Natural killer cell (primary cell): Measurements from ENCODE around the gene TPP1. TPM values are rescaled to one million over a fixed set of nuclear protein-coding genes. Genes with fewer than 3 reads are reported as not detected.

Experiments
- ATAC-seq, 3 donors: fragments of 150-1000 bp in 2 of 3; fragments of 200-7000 bp in 1 of 3; cut with Tn5 transposase; 1 replicate in 1 of 3; 2 replicates in 2 of 3; pipeline ENCODE4 v1.10.0; 2021; ENCODE audit warnings: mild to moderate bottlenecking in 2 of 3, moderate library complexity in 2 of 3
- DNase-seq, 2 donors: peaks; one replicate each; pipeline versions ENCODE4 v3.0.0 to v3.0.0-alpha.2; 2013 to 2021; ENCODE audit warnings: mixed read lengths in 1 of 2
- H3K27ac ChIP-seq: one replicate; pipeline ENCODE4 v1.5.1; 2013; ENCODE audit warnings: mild to moderate bottlenecking, low read length
- H3K27me3 ChIP-seq: one replicate; pipeline ENCODE4 v1.6.1; 2013; ENCODE audit warnings: low read length; ENCODE audit not compliant: control insufficient read depth, insufficient read depth
- H3K36me3 ChIP-seq: one replicate; pipeline ENCODE4 v1.6.1; 2013; ENCODE audit warnings: low read length; ENCODE audit not compliant: control insufficient read depth, insufficient read depth
- H3K4me1 ChIP-seq: one replicate; pipeline ENCODE4 v1.6.1; 2013; ENCODE audit warnings: low read length; ENCODE audit not compliant: control insufficient read depth, insufficient read depth
- H3K4me3 ChIP-seq: one replicate; pipeline ENCODE4 v1.5.1; 2013; ENCODE audit warnings: low read length
- H3K9me3 ChIP-seq: one replicate; pipeline ENCODE4 v1.6.1; 2013; ENCODE audit warnings: low read length; ENCODE audit not compliant: control insufficient read depth, insufficient read depth
- H3K27ac Mint-ChIP-seq, 2 donors: one replicate each; pipeline ENCODE4 v1.8.0; 2022; ENCODE audit warnings: mild to moderate bottlenecking in 2 of 2, mixed read lengths in 2 of 2, moderate library complexity in 1 of 2
- H3K27me3 Mint-ChIP-seq, 2 donors: one replicate each; pipeline ENCODE4 v1.8.0; 2022; ENCODE audit warnings: low read depth in 2 of 2, mixed read lengths in 2 of 2
- H3K36me3 Mint-ChIP-seq: one replicate; pipeline ENCODE4 v1.8.0; 2022; ENCODE audit warnings: mixed read lengths
- H3K4me1 Mint-ChIP-seq, 2 donors: one replicate each; pipeline ENCODE4 v1.8.0; 2022; ENCODE audit warnings: mixed read lengths in 2 of 2
- H3K4me3 Mint-ChIP-seq: one replicate; pipeline ENCODE4 v1.8.0; 2022; ENCODE audit warnings: mild to moderate bottlenecking, moderate library complexity, mixed read lengths
- H3K9me3 Mint-ChIP-seq, 2 donors: one replicate each; pipeline ENCODE4 v1.8.0; 2022; ENCODE audit warnings: mixed read lengths in 2 of 2
- CTCF ChIP-seq: fragments of 200-600 bp; IDR thresholded peaks from one replicate; pipeline ENCODE4 v1.8.0; 2022; ENCODE audit warnings: antibody characterized with exemption
- WGBS: methylation state at CpG from one replicate; pipeline ENCODE4 v1.1.7; 2013; ENCODE audit warnings: missing lambda C conversion rate; ENCODE audit not compliant: insufficient coverage; 5-methylcytosine and 5-hydroxymethylcytosine counted together
- intact Hi-C: fragments of 100-400 bp; cut with micrococcal nuclease; formaldehyde crosslinking; loops from one replicate; pipeline ENCODE4 v1.14.2; 2022
- total RNA-seq, 4 donors: library from RNA; stranded (reverse); fragments of 120-200 nt in 1 of 4; gene quantifications; one replicate each; pipeline versions ENCODE4 v1.2.3 to v1.2.4, GENCODE V29; 2013 to 2022

Gene TPP1
- total RNA-seq, 3 donors from 2014 or later (not counting 1 experiment from before 2014, with no cell fraction given) = 123 to 135 (median 131) TPM

DNA sequence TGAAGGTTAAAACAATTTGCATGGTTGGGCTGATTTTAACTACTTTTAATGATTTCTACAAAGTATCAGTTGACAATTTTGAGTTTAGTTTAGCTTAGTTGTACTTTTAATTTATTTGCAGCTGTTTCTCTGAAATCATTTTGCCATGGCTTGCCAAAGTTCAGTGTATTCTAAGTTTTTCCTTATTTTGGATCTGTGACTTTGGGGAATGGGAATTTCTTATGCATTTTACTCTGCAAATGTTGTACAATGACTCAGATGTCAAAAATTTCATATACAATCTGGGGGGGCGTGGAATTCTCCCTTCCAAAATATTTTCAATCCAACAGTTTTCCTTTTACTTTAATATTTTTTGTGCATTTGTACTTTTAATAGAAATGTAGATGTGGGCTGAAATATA lies 45.3 kb upstream of the TPP1 start:
- no peak for TF ChIP-seq CTCF
- H3K36me3 ChIP-seq = no peaks in the 10 kb centered on the region
- Mint-ChIP-seq H3K4me3 (no peak overlapping the region), H3K36me3 (no peaks in the 10 kb centered on the region), H3K27me3 (no peaks in the 10 kb centered on the region), H3K9me3 (no peaks in the 10 kb centered on the region), H3K27ac (no peak overlapping the region), H3K4me1 (peaks cover 7 to 10% of the 10 kb centered on the region in 2 donors)
- ATAC-seq (no peak), DNase-seq (no peak)
- no CpG with 5 or more reads among the region's 1 CpG for WGBS
- H3K4me3 ChIP-seq = no peak overlapping the region
- H3K4me1 ChIP-seq = peaks cover 10% of the 10 kb centered on the region
- H3K9me3 ChIP-seq = no peaks in the 10 kb centered on the region
- no peak overlapping the region for H3K27ac ChIP-seq
- no peaks in the 10 kb centered on the region for H3K27me3 ChIP-seq
- intact Hi-C loops = no loop called here

GRCh38 chr11:6663794-6664469 lies 44.7 kb upstream of the TPP1 start:
- 94% methylated on average over 2 of the region's 3 CpGs for WGBS
- no peak for TF ChIP-seq CTCF
- no peak overlapping the region for H3K27ac Mint-ChIP-seq

GRCh38 chr11:6660712-6661111 lies 41.5 kb upstream of the TPP1 start:
- H3K27me3 ChIP-seq = no peaks in the 10 kb centered on the region
- intact Hi-C loops = no loop called here
- Mint-ChIP-seq H3K4me3 (no peak overlapping the region), H3K27ac (no peak overlapping the region), H3K4me1 (peaks cover 0 to 6% of the 10 kb centered on the region in 2 donors), H3K36me3 (no peaks in the 10 kb centered on the region), H3K27me3 (peaks cover 0 to 11% of the 10 kb centered on the region in 2 donors), H3K9me3 (no peaks in the 10 kb centered on the region)
- H3K27ac ChIP-seq = no peak overlapping the region
- no peak for TF ChIP-seq CTCF
- H3K9me3 ChIP-seq = no peaks in the 10 kb centered on the region
- ATAC-seq (no peak), DNase-seq (no peak)
- WGBS = 82% methylated on average over 2 of the region's 3 CpGs
- no peaks in the 10 kb centered on the region for H3K36me3 ChIP-seq
- H3K4me1 ChIP-seq = peaks cover 4% of the 10 kb centered on the region
- no peak overlapping the region for H3K4me3 ChIP-seq

More at GRCh38 chr11:6663794-6664469, 44.7 kb upstream of the TPP1 start:
- Histone ChIP-seq H3K4me1 (peaks cover 10% of the 10 kb centered on the region), H3K27ac (no peak overlapping the region), H3K4me3 (no peak overlapping the region), H3K27me3 (no peaks in the 10 kb centered on the region), H3K36me3 (no peaks in the 10 kb centered on the region), H3K9me3 (no peaks in the 10 kb centered on the region)
- H3K36me3 Mint-ChIP-seq = no peaks in the 10 kb centered on the region
- peaks cover 7 to 10% of the 10 kb centered on the region in 2 donors for H3K4me1 Mint-ChIP-seq
- DNase-seq (no peak), ATAC-seq (no peak)
- intact Hi-C loops = no loop called here
- no peaks in the 10 kb centered on the region for H3K9me3 Mint-ChIP-seq
- no peaks in the 10 kb centered on the region for H3K27me3 Mint-ChIP-seq
- no peak overlapping the region for H3K4me3 Mint-ChIP-seq

DNA sequence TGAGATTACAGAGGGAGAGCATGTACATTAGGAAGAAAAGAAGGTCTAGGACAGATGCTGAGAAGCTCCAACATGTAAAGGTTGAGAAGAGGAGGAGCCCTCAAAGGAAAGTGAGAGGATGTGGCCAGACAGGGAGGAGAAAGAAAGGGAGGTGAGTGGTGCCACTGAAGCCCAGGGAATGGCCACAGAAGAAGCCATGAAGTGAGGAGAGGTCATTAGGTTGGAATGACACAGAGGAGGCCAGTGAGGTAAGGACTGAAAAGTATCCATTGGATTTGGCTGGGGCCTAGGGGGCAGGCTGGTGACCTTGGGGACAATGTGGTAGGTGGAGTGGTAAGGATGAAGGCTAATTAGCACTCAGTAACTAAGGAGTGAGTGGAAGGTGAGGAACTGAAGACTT lies 39.4 kb upstream of the TPP1 start:
- no peak for DNase-seq
- Histone ChIP-seq H3K4me3 (no peak overlapping the region), H3K27me3 (peaks cover 4% of the 10 kb centered on the region), H3K9me3 (no peaks in the 10 kb centered on the region), H3K4me1 (peaks cover 10% of the 10 kb centered on the region), H3K36me3 (no peaks in the 10 kb centered on the region), H3K27ac (no peak overlapping the region)
- peaks cover 0 to 6% of the 10 kb centered on the region in 2 donors for H3K4me1 Mint-ChIP-seq
- peaks cover 0 to 11% of the 10 kb centered on the region in 2 donors for H3K27me3 Mint-ChIP-seq
- ATAC-seq = no peak
- H3K36me3 Mint-ChIP-seq = no peaks in the 10 kb centered on the region
- H3K9me3 Mint-ChIP-seq = no peaks in the 10 kb centered on the region
- no peak for TF ChIP-seq CTCF
- H3K4me3 Mint-ChIP-seq = no peak overlapping the region
- H3K27ac Mint-ChIP-seq = no peak overlapping the region
- intact Hi-C loops = no loop called here
